Endothelial cell of umbilical vein (primary cell): ENCODE data around the gene DISP2.

Experiments used
- EZH2 ChIP-seq: IDR thresholded peaks from 2 replicates; pipeline ENCODE4 v1.6.1; 2012; ENCODE audit warnings: borderline replicate concordance, low read depth, mild to moderate bottlenecking, moderate library complexity, low read length, inconsistent platforms; ENCODE audit not compliant: severe bottlenecking
- FOS ChIP-seq: IDR thresholded peaks from 2 replicates; pipeline ENCODE4 v1.6.1; 2011; ENCODE audit warnings: mild to moderate bottlenecking, low read length, moderate library complexity, borderline replicate concordance; ENCODE audit not compliant: insufficient read depth
- MYC ChIP-seq: IDR thresholded peaks from one replicate; pipeline ENCODE4 v1.6.1; 2011; ENCODE audit warnings: mild to moderate bottlenecking, low read depth, low read length
- POLR2A ChIP-seq: IDR thresholded peaks from 2 replicates; pipeline ENCODE4 v1.6.1; 2012; ENCODE audit warnings: low read depth, mild to moderate bottlenecking, control low read depth, low read length
- TF ChIP-seq, protein P1 (sequence below), 2 donors: IDR thresholded peaks; 1 replicate in 1 of 2; 2 replicates in 1 of 2; pipeline ENCODE4 v1.5.1; 2011; ENCODE audit warnings: low read length in 2 of 2, mild to moderate bottlenecking in 2 of 2, moderate library complexity in 2 of 2, control low read depth in 1 of 2, inconsistent platforms in 1 of 2, low read depth in 1 of 2; ENCODE audit not compliant: insufficient read depth in 1 of 2; ENCODE audit errors: extremely low read depth in 1 of 2

DNA sequence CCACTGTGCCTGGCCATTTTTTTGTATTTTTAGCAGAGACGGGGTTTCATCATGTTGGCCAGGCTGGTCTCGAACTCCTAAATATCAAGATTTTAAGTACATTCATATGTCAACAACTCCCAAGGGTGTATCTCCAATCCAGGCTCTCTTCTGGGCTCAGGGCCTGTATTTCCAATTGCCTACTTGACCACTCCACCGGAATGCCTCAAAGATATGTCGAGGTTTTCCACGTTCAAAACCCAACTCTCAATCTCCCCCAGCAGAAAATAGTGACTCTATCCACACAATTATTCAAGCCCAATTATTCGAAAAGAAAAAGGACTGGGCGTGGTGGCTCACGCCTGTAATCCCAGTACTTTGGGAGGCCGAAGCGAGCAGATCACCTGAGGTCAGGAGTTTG lies 22.6 kb downstream of the DISP2 start:
- TF ChIP-seq, protein P1, sequence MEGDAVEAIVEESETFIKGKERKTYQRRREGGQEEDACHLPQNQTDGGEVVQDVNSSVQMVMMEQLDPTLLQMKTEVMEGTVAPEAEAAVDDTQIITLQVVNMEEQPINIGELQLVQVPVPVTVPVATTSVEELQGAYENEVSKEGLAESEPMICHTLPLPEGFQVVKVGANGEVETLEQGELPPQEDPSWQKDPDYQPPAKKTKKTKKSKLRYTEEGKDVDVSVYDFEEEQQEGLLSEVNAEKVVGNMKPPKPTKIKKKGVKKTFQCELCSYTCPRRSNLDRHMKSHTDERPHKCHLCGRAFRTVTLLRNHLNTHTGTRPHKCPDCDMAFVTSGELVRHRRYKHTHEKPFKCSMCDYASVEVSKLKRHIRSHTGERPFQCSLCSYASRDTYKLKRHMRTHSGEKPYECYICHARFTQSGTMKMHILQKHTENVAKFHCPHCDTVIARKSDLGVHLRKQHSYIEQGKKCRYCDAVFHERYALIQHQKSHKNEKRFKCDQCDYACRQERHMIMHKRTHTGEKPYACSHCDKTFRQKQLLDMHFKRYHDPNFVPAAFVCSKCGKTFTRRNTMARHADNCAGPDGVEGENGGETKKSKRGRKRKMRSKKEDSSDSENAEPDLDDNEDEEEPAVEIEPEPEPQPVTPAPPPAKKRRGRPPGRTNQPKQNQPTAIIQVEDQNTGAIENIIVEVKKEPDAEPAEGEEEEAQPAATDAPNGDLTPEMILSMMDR (IDR thresholded peaks at IDR 0.05; ENCODE audit: extremely low read depth in 1 of 2, insufficient read depth in 1 of 2, low read depth in 1 of 2, low read length in 2 of 2): no peak
- TF ChIP-seq MYC (no peak), EZH2 (no peak), FOS (no peak), POLR2A (no peak)
